SKM-1 treated with dmso at 0.1 percent for 144 hours (cell line): Measurements from ENCODE around the gene SSR2.

Source experiments
- DNase-seq: peaks from one replicate; lab custom pipeline; 2025; ENCODE audit not compliant: unreplicated experiment; lab: John Stamatoyannopoulos, UW

Gene SSR2

DNA sequence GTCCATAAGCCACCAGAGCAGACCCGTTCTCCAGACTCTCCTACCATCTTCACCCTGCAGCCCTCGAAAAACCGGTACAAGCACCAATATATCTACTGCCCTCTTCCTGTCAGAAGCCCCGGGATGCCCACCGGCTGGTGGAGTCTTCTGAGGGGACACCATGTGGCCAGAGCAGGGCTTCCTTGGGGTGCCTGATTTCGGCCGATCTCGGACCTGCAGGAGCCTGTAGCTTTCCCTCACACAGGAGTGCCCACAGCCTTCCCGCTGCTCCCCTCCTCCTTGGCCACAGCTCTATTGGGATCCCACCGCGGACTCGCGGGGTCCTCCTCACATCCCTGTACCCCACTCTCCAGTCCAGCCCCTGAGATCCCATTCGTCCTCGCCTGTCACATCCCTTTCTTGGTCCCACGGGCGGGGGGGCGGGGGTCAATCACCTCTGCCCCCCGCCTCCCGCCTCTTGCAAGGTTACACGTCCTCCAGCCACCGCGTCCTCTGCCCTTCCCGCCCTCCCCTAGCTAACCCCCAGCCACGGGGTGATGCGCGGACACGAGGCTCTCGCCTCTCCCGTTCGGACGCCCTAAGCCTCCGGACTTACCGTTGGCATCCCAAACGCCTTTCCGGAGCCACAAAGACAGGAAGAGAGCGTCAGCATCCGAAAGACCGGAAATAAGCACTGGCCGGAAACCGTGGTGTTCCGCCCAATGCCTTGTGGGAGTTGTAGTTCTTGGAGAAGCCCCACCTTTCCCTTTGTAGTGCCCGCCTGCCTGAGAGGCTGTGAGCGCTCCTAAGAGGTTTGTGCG, at the start of gene SSR2:
SSR2 (minus strand) TSS at position 659 of the 800 bp plus-strand sequence. CDS start 784 bp downstream, outside the sequence.
- DNase-seq: peak; percentile 98

DNA sequence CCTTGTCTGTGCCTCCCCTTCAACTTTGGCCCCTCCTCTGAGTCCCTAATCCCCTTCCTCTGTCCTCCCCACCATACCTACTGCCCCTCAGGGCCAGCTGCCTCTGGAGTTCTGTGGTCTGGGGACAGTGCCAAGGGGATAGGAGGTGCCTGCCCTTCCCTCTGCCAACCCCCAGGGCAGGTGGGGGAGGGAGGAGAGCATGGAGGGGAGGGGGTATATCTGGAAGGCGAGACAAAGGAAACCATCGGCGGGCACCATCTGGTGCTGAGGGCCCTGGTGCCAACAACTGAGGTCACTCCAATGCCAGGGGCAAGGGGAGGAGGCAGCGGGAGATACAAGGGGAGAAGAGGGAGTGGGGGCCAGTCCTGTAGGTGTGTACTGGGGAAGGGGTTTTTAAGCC, 49.8 kb upstream of the SSR2 start:
- DNase-seq: no peak

DNA sequence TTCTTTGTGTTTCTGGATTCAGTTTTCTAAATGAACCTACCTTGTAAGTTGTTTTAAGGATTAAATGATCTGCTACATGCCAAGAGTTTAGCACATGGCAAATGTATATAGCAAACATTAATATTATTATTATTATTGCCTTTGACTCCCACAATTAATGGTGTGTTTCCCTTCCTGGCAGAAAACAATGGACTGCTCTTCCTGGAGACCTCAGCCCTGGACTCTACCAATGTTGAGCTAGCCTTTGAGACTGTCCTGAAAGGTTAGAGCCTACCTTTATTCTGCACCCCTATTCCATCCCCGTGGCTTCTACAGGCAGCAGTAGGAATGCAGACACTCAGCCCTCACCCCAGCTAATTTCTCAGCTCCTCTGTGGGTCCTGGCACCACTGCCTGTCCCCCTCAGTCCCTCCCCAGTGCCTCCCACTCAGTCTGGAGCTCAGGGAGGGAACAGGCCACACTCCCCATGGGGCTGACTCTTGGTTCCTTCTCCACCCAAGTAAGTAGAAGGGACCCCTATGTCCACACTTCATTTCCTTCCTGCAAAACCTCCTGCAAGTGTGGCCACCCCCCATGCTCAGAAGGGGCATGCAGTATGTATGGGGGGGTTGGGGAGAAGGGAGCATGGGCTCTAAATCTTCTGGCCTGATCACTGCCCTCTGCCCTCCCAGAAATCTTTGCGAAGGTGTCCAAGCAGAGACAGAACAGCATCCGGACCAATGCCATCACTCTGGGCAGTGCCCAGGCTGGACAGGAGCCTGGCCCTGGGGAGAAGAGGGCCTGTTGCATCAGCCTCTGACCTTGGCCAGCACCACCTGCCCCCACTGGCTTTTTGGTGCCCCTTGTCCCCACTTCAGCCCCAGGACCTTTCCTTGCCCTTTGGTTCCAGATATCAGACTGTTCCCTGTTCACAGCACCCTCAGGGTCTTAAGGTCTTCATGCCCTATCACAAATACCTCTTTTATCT, 49.0 kb upstream of the SSR2 start:
- DNase-seq: no peak

DNA sequence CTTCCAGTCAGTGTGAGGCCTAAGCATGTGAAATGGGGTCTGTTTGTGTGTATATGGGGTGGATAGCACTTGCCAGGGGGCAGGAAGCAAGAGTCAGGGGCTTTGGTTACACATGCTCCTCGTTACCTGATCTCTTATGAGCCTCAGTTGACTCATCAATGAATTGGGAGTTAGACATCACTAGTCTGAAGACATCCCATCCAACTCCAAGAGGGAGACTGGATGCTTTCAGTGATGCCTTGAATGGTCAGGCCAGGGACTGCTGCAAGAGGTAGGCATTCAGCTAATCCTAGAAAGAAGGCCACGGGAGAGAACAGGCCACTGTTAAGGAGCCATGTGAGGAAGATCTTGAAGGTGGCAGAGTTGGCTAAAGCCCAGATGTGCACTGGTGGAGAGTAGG, 46.5 kb upstream of the SSR2 start:
- DNase-seq: no peak

- DNase-seq: no peak
Observed at GRCh38 chr1:156065871-156066270, 45.1 kb upstream of the SSR2 start.

- no peak for DNase-seq
Observed at GRCh38 chr1:156065212-156065611, 44.5 kb upstream of the SSR2 start.

DNA sequence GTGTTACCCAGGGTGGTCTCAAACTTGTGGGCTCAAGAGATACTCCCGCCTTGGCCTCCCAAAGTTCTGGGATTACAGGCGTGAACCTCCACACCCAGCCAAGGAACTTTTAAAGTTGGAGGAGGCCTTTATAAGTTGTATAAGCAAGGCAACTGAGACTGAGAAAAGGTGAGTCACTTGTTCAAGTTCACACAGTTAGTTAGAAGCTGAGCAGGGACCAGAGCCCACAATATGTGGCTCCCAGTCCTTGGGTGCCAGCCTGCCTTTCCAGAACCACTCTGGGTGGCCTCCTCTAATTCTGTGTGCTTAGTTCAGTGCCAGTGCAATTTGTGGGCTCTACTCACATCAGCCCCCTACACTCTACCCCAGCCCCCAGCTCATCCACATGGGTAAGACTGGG, 43.9 kb upstream of the SSR2 start:
- no peak for DNase-seq

DNA sequence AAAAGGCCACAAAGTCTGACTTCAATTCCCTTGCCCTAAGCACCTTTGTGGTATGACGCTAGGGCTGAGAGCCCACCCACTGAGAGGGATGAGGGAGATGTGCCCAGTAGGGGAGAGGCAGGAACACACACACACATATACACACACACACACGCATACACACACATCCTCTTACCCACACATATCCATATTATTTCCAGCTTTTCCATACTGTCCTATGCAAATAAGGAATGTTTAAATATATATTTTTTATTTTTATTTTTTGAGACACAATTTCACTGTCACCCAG, 43.2 kb upstream of the SSR2 start:
- no peak for DNase-seq

DNA sequence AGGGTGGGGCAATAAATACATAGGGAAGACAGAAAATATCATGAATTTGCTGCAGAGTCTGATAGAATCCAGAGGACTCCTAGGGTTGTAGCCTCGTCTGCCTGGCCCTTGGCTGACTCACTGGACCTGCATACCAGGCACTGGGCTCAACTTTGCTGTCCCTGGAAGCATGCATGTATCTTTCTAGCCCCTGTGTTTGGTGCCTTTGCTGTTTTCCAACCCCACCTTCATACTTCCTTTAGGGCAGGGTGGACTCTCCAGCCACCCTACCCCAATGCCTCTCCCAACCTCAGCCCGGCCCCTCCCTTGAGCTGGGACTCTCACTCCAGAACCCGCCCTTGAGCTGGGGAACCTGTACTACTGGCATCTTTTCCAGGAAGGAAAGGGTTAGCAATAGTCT, 41.4 kb upstream of the SSR2 start:
- no peak for DNase-seq

DNA sequence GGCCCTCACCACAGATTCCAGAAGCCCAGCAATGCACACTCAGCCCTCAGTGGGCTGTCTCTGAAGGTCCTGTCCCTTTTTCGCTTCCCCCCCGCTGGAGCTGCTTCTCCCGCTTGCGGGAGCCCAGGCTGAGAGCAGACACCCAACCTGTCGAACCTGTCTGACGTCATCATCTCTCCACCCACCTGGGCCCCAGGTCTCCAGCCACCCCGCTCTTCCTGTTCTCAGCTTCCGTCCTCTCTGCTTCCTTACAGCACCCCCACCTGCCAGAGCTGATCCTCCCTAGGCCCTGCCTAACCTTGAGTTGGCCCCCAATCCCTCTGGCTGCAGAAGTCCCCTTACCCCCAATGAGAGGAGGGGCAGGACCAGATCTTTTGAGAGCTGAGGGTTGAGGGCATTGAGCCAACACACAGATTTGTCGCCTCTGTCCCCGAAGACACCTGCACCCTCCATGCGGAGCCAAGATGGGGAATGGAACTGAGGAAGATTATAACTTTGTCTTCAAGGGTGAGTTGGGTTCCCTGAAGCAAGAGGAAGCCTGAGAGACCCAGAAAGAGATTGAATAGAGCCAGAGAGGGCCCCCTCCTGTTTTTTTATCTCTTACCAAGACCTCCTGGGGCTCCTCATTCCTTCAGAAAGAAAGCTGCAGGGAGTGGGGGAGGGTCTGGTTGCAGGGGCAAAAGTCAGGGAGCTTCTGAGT, 40.3 kb upstream of the SSR2 start, which contains the start of gene RAB25:
RAB25 (plus strand) TSS at position 224 of the 700 bp plus-strand sequence; CDS start at position 465, 241 bp downstream.
- DNase-seq: no peak

DNA sequence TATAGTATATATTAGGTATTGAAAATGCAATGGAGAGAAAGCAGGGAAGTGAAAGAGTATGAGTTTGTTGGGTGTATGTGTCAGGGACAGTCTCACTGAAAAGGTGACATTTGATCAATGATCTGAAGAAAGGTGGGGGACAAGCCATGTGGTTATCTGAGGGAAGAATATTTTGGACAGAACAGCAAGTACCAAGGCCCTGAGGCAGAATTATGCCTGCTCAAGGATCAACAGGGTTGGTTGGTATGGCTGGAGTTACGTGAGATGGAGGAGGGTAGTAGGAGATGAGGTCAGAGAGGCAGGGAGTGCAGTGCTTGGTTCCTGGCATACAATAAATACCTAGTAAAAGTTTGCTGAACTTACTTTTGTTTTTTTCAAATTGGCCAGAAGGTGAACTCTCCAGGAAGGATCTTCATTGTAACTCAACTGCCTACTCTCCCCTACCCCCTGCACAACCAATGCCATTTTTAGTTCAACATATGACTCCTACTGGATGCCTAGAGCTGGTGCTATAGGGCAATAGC, 35.6 kb upstream of the SSR2 start:
- no peak for DNase-seq

DNA sequence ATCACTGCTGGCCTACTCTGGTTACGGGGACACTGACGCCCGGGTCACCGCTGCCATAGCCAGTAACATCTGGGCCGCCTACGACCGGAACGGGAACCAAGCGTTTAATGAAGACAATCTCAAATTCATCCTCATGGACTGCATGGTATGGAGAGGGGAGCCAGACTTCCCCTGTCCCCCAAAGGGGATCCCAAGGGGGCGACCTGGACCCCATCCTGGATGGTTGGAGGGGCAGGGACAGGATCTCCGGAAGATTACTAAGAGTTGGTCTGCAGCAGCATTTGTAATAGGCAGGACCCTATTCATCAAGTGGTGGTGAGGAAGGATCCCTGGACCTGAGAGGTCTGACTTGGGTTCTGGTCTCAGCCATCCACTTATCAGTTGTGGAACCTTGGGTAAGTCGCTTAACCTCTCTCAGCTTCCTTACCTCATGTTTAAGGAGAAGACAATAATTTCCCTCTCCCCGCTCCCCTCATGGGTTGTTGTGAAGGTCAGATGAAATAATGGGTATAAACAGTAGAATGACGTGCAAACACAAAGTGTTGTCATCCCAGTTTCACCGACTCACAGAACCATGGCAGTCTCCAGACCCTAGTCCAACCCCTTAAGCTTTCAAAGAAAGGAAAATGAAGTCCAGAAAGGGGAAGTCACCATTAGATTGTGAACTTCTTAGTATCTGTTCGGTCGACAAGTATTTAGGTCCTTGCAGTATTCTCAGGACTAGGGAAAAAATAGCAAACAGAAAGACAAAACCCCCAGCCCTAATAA, 34.7 kb upstream of the SSR2 start:
- DNase-seq: no peak

GRCh38 chr1:156054500-156055280, 33.9 kb upstream of the SSR2 start, which contains the start of gene LAMTOR2:
Gene LAMTOR2 (plus strand): TSS chr1:156054782. CDS start chr1:156054890, 108 bp downstream.
- DNase-seq: peak; percentile 100

DNA sequence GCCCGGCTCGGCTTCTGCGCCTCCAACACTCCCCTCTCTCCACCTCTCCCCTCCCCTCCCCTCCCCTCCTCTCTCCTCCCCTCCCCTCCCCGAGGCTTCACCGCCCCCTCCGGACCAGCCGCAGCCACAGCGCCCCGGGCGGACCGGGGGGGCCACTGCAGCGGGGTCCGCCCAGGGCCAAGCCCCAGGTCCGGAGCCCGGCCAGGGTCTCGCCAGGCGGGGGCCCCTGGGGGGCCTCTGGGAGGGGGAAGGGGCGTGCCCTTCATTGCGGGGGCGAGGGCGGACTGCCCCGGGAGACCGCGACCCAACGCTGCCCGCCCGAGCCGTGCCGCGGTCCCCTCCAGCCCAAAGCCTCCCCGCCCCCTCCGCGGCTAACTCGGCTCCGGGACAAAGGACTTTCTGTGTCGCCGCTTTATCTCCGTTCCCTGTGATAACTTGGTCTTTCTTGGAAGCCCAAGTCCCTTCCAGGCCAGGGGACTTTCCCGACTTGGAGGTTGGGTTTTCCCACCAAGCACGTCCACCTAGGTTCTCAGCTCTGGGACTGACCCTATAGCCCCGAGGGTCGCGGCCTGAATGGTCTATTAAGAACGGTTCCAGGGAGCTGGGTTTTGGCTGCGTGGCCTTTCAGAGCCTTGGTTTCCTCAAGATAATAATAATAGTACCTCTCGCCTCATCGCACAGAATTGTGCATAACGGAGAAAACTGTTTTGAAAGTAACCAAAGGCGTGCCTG, 33.2 kb upstream of the SSR2 start, which contains the start of gene UBQLN4:
UBQLN4 (minus strand) TSS at position 31 of the 732 bp plus-strand sequence. CDS start 97 bp downstream, outside the sequence.
- peak; percentile 84 for DNase-seq

GRCh38 chr1:156052862-156053767, 32.4 kb upstream of the SSR2 start:
- DNase-seq: peak; percentile 60

DNA sequence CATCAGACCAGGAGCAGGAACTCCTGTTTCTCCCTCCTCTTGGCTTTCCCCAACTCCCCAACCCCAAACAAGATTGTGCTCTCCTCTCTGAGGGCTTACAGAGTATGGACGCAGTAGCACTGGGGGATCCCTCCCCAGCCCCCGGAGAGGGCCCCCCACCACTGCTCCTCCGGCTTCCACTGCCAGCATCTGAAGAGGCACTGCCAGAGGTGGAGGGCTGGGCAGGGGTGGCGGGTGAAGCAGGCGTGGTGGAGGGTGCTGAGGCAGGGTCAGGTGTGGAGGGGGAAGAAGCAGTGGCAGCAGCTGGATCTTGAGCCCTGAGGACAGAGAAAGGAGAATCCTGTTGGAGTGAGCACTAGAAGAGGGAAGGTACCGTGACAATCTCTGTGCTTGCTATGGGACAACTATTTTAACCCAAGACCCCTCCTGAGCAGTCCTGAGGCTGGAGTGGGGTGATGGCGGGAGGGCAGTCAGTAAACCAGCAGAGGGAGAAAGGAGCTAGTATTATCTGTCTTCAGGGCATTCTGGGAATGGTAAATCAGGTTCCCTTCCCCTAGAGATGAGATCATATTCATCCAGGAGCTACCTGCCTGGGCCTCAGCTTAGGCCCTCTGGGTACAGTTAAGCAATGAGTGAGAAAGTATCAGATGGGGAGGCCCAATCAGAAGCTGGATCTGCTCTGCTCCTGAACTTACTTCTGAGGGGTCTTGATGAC, 30.4 kb upstream of the SSR2 start:
- no peak for DNase-seq

- no peak for DNase-seq
Observed at GRCh38 chr1:156050376-156050775, 29.6 kb upstream of the SSR2 start.
